Neuron (in vitro differentiated cells): ENCODE measurements around the gene USP19.
A peak's percentile ranks its signal among the peaks of the same experiment; 100 is the strongest.

Experiments
- H2AFZ ChIP-seq: one replicate; pipeline ENCODE4 v1.6.1; 2013; ENCODE audit warnings: low read depth, mild to moderate bottlenecking, inconsistent platforms, low read length, moderate library complexity
- H3K27me3 ChIP-seq: one replicate; pipeline ENCODE4 v1.6.1; 2013; ENCODE audit warnings: low read length; ENCODE audit not compliant: insufficient read depth
- H3K36me3 ChIP-seq: one replicate; pipeline ENCODE4 v1.6.1; 2013; ENCODE audit warnings: low read length; ENCODE audit not compliant: insufficient read depth
- H3K4me1 ChIP-seq: one replicate; pipeline ENCODE4 v1.6.1; 2013; ENCODE audit warnings: low read length; ENCODE audit not compliant: insufficient read depth
- H3K4me3 ChIP-seq: 2 replicates; pipeline ENCODE4 v1.5.1; 2013; ENCODE audit warnings: mild to moderate bottlenecking, low read length, moderate library complexity
- H3K9me3 ChIP-seq: one replicate; pipeline ENCODE4 v1.6.1; 2013; ENCODE audit warnings: low read length

USP19 gene

GRCh38 chr3:49120438-49121131 lies at the start of gene USP19:
TSS of gene USP19 (minus strand) at chr3:49120823. CDS start at chr3:49119145, 1,678 bp downstream.
- H3K36me3 ChIP-seq, result peaks cover 65% of the 10 kb centered on the region
- H3K27me3 ChIP-seq, result no peaks in the 10 kb centered on the region
- no peaks in the 10 kb centered on the region for H3K9me3 ChIP-seq
- peak within 1 kb of the TSS; percentile 10 for H2AFZ ChIP-seq
- H3K4me3 ChIP-seq, result peak within 1 kb of the TSS; percentile 94
- H3K4me1 ChIP-seq, result peaks cover 15% of the 10 kb centered on the region

- no peaks in the 10 kb centered on the region for H3K27me3 ChIP-seq
- peak overlapping the region; percentile 88 for H3K4me3 ChIP-seq
- H2AFZ ChIP-seq, result peak overlapping the region; percentile 18
- peaks cover 19% of the 10 kb centered on the region for H3K36me3 ChIP-seq
- H3K9me3 ChIP-seq, result no peaks in the 10 kb centered on the region
- H3K4me1 ChIP-seq, result peaks cover 18% of the 10 kb centered on the region
Observed at GRCh38 chr3:49166752-49167556, 46.3 kb upstream of the USP19 start.

GRCh38 chr3:49165771-49166751 lies 45.4 kb upstream of the USP19 start, which contains the start of gene CCDC71:
TSS of gene CCDC71 (minus strand) at chr3:49166331. CDS start at chr3:49164208, 2,123 bp downstream.
- peaks cover 24% of the 10 kb centered on the region for H3K36me3 ChIP-seq
- H2AFZ ChIP-seq, result peak within 1 kb of the TSS; percentile 18

GRCh38 chr3:49164983-49165720 lies 44.5 kb upstream of the USP19 start:
- Histone ChIP-seq H3K27me3 (no peaks in the 10 kb centered on the region), H3K4me1 (peaks cover 9% of the 10 kb centered on the region), H3K4me3 (peak overlapping the region; percentile 88), H3K9me3 (no peaks in the 10 kb centered on the region), H3K36me3 (peaks cover 24% of the 10 kb centered on the region), H2AFZ (no peak overlapping the region)

More at GRCh38 chr3:49165771-49166751, 45.4 kb upstream of the USP19 start, which contains the start of gene CCDC71:
- Histone ChIP-seq H3K4me1 (peaks cover 14% of the 10 kb centered on the region), H3K9me3 (no peaks in the 10 kb centered on the region), H3K27me3 (no peaks in the 10 kb centered on the region), H3K4me3 (peak within 1 kb of the TSS; percentile 88)

GRCh38 chr3:49163609-49164008 lies 43.0 kb upstream of the USP19 start:
- Histone ChIP-seq H3K9me3 (no peaks in the 10 kb centered on the region), H3K4me3 (no peak overlapping the region), H3K4me1 (peaks cover 9% of the 10 kb centered on the region), H3K27me3 (no peaks in the 10 kb centered on the region), H3K36me3 (peaks cover 24% of the 10 kb centered on the region), H2AFZ (no peak overlapping the region)

- no peak overlapping the region for H3K4me3 ChIP-seq
- no peak overlapping the region for H2AFZ ChIP-seq
- H3K27me3 ChIP-seq, result no peaks in the 10 kb centered on the region
- peaks cover 9% of the 10 kb centered on the region for H3K4me1 ChIP-seq
- H3K9me3 ChIP-seq, result no peaks in the 10 kb centered on the region
- H3K36me3 ChIP-seq, result peaks cover 24% of the 10 kb centered on the region
Observed at GRCh38 chr3:49162751-49163419, 42.3 kb upstream of the USP19 start.

- Histone ChIP-seq H3K9me3 (no peaks in the 10 kb centered on the region), H3K36me3 (peaks cover 24% of the 10 kb centered on the region), H3K4me1 (peaks cover 9% of the 10 kb centered on the region), H3K27me3 (no peaks in the 10 kb centered on the region), H3K4me3 (no peak overlapping the region), H2AFZ (no peak overlapping the region)
Observed at GRCh38 chr3:49161808-49162530, 41.3 kb upstream of the USP19 start.

GRCh38 chr3:49161197-49161596 lies 40.6 kb upstream of the USP19 start:
- H2AFZ ChIP-seq, result no peak overlapping the region
- H3K4me3 ChIP-seq, result no peak overlapping the region
- H3K27me3 ChIP-seq, result no peaks in the 10 kb centered on the region
- H3K9me3 ChIP-seq, result no peaks in the 10 kb centered on the region
- H3K4me1 ChIP-seq, result peaks cover 9% of the 10 kb centered on the region
- peaks cover 24% of the 10 kb centered on the region for H3K36me3 ChIP-seq

- Histone ChIP-seq H3K4me3 (no peak overlapping the region), H2AFZ (no peak overlapping the region), H3K27me3 (no peaks in the 10 kb centered on the region)
Observed at GRCh38 chr3:49158792-49159191, 38.2 kb upstream of the USP19 start.

GRCh38 chr3:49158103-49158709 lies 37.6 kb upstream of the USP19 start:
- H3K9me3 ChIP-seq, result no peaks in the 10 kb centered on the region
- H2AFZ ChIP-seq, result no peak overlapping the region
- H3K36me3 ChIP-seq, result peaks cover 13% of the 10 kb centered on the region
- H3K27me3 ChIP-seq, result no peaks in the 10 kb centered on the region
- H3K4me3 ChIP-seq, result no peak overlapping the region
- no peaks in the 10 kb centered on the region for H3K4me1 ChIP-seq

More at GRCh38 chr3:49158792-49159191, 38.2 kb upstream of the USP19 start:
- H3K36me3 ChIP-seq, result peaks cover 19% of the 10 kb centered on the region
- H3K9me3 ChIP-seq, result no peaks in the 10 kb centered on the region
- H3K4me1 ChIP-seq, result no peaks in the 10 kb centered on the region

GRCh38 chr3:49157289-49157688 lies 36.7 kb upstream of the USP19 start:
- H3K4me3 ChIP-seq, result no peak overlapping the region
- no peaks in the 10 kb centered on the region for H3K9me3 ChIP-seq
- H3K36me3 ChIP-seq, result peaks cover 6% of the 10 kb centered on the region
- H3K27me3 ChIP-seq, result no peaks in the 10 kb centered on the region
- no peak overlapping the region for H2AFZ ChIP-seq
- no peaks in the 10 kb centered on the region for H3K4me1 ChIP-seq
